HTR-8/SVneo (cell line): ENCODE measurements around the gene ZNF808.
"Not testable (repeated sequence)": the region's sequence is repeated elsewhere in the genome, so short reads cannot be mapped to it uniquely, and the experiment has no call there.

ENCODE experiments used
- DNase-seq: peaks from one replicate; pipeline ENCODE4 v3.0.0; 2011; ENCODE audit warnings: low spot score, mixed read lengths; ENCODE audit not compliant: insufficient read length
- FAIRE-seq: peaks from 2 replicates; lab custom pipeline; 2011; peaks lifted over from hg19 to GRCh38; lab: Jason Lieb, UNC

The ZNF808 gene

DNA sequence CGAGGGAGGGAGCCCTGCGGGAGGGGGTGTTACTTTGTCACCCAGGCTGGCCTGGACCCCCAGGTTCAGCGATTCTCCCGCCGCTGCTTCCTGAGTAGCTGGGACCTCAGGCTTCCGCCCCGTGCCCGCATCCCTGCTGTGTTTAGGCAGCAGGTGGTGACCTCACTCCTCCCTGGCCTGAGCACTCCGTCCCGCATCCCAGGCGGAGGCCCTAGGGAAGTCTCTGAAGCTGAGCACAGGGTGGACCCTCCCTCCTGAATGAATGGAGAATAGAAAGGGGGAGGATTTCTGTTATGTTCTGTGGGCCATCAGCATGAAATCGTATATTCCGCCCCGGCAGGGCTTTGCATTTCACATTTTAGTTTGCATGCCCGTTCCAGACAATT lies 7.9 kb downstream of the ZNF808 start:
- DNase-seq, FAIRE-seq: not testable (repeated sequence)

DNA sequence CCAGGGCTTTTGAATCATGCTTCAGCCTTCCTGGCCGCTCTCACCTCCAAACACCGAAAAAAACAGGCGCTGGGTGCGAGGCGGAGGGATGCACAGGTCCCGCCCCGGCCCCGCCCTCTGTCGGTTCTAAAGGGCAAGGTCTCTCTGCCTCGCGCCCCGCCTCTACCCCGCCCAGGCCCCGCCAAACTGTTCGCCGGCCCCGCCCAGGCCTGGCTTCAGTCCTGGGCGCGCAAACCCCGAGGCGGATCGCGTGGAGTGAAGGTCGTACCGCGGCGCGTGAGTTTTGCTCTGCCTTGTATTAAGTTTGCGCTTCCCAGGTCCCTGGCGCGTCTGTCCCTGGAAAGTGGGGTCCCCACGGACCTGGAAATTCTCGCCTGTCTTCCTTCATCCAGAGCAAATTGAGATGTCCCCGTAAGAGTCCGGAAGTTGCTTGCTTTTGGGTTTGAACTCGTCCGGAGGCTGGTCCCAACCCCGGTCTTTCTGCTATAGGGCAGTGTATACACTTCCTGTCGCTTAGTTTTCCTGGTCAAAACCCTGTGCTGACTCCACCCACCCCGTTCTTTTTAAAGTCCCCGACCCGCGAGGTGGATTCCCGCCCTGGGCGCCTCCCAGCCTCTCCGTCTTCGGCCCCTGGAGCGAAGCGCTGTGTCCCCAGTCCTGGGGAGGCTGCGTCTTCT lies 8.4 kb downstream of the ZNF808 start:
- DNase-seq (no peak), FAIRE-seq (no peak)

DNA sequence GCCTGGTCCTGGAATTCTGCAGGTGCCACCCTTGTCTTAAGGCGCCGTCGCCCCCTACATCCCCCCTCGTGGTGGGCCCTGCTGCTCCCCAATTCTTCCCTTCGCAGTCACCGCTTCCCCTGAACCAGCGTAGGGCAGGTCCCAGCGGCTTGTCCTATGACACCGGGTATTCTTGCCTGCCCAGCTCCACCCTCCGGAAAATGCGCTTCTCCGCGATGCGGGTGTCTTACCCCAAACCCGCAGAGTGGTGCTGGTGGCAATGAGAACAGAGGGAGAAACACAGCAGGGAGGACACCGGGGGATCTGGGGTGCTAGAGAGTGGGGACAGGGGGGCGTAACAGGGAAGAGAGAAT lies 9.0 kb downstream of the ZNF808 start:
- DNase-seq (no peak), FAIRE-seq (no peak)

DNA sequence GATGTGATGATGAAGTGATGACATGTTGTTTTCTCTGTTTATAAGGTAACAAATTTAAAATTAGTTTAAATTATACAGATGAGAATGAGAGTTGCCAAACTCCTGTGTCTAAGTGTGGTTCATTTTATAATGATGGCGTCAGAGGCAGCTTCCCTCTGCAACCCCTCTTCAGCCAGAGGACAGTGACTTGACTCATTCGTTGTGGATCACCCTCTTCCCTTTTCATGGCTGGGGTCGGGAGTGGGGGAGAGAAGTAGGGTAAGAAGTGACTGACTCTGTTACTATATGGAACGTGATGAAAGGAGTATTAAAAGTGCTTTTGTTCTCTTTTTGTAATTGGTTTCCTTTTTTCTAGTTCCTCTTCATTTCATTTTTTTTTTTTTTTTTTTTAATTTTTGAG lies 11.3 kb downstream of the ZNF808 start:
- not testable (repeated sequence) for FAIRE-seq, DNase-seq

DNA sequence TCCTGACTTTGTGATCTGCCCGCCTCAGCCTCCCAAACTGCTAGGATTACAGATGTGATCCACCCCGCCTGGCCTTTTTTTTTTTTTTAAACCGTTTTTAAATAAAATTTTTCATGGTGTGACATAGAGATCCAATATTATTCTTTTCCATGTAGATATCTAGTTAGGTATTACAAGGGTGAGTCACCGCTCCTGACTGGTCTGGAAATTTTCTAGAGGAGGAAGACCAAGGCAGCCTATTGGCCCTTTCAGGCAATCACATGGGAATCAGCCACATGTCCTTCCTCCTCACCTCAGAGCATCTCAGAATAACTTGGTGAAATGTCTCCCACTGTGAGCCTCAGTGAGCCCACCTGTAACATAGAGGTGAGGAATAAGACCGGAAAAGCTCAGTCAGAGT lies 13.7 kb downstream of the ZNF808 start:
- not testable (repeated sequence) for FAIRE-seq, DNase-seq

DNA sequence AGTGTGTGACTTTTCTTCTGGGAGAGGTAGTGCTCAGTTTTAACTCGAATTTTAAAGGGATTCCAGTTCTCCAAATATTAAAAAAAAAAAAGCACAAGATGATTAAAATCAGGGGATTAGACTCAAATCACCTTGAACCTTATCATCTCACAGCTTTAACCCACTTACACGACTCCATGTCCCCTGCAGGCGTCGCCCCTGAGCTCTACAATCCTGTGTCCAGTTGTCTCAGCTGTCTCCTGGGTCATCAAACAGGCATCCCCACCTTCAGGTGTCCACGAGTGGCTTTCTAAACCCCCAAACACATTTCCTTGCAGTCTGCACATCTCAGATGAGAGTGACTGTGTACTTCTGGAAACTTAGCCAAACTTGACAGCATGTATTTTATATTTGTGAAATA lies 14.1 kb downstream of the ZNF808 start:
- DNase-seq (no peak), FAIRE-seq (no peak)

DNA sequence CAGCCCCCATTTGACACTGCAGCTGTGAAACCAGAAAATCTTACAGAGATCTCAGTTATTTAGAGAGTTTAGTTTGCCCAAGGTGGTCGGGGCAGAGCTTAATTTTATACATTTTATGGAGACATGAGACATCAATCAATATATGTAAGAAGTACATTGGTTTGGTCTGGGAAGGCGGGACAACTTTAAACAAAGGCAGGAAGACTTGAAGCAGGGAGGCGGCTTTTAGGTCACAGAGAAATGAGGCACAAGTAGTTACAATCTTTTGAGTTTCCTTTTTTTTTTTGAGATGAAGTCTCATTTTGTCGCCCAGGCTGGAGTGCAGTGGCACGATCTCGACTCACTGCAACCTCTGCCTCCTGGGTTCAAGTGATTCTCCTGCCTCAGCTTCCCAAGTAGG lies 15.1 kb downstream of the ZNF808 start:
- FAIRE-seq, DNase-seq: not testable (repeated sequence)

DNA sequence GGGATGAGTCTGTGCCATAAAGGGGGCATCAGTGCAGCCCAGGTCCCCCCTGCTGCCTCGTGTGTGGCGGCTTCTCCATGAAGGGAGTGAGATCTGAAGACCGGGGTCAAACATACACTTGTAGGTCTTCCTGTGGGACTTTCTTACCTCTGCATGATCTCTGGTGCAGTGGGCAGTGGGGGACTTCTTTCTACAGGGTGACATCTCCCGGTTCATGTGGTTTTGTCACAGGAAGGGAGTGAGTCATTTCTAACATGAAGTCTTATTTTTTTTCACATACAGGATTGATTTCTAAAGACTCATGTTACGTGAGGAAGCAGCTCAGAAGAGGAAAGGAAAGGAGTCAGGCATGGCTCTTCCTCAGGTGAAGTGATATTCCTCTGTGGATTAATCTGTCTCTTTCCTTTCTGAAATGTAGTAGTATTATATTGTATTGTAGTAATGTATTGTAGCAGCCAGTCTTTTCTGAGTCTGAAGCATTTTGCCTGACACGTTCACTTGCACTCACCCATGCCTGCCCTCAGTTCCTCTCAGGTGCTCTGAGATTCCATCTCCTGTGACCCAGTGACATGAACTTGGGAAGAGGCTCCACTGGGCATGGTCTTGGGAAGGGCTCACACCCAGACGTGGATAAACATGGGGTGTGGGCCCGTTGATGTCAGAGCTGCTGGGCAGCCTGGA lies 15.7 kb downstream of the ZNF808 start:
- FAIRE-seq (no peak), DNase-seq (no peak)

DNA sequence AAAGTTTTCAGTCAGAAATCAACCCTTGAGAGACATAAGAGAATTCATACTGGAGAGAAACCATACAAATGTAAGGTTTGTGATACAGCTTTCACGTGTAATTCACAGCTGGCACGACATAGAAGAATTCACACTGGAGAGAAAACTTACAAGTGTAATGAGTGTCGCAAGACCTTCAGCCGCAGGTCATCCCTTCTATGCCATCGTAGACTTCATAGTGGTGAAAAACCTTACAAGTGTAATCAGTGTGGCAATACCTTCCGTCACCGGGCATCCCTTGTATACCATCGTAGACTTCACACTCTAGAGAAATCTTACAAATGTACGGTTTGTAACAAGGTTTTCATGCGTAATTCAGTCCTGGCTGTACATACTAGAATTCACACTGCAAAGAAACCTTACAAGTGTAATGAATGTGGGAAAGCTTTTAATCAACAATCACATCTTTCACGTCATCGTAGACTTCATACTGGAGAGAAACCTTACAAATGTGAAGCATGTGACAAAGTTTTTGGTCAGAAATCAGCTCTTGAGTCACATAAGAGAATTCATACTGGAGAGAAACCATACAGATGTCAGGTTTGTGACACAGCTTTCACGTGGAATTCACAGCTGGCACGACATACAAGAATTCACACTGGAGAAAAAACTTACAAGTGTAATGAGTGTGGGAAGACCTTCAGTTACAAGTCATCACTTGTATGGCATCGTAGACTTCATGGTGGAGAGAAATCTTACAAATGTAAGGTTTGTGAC lies 26.9 kb downstream of the ZNF808 start:
- DNase-seq: no peak
- FAIRE-seq: no peak

DNA sequence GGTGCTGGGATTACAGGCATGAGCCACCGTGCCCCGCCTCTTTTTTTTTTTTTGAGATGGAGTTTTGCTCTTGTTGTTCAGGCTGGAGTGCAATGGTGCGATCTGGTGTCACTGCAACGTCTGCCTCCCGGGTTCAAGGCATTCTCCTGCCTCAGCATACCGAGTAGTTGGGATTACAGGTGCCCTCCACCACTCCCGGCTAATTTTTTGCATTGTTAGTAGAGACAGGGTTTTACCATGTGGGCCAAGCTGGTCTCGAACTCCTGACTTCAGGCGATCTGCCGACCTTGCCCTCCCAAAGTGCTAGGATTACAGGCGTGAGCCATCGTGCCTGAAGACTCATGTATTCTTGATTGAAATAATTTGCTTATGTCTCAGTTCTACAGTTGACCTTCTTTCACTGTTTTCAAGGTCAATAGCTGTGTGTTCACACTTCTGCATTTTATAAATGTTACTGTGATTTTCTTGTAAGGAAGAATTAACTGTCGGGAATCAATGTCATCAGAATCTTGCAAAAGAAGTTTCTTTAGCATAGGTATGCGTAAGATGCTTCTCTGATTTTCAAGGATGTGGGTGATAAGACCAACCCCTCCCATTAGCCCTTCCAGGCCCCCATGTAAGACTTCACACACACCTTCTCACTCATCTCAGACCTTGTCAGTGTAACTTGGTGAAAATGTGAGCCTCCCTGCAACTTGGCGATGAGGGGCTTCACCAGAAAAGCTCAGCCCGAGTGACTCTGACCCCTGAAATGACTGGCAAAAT lies 29.9 kb downstream of the ZNF808 start:
- FAIRE-seq (no peak), DNase-seq (no peak)

DNA sequence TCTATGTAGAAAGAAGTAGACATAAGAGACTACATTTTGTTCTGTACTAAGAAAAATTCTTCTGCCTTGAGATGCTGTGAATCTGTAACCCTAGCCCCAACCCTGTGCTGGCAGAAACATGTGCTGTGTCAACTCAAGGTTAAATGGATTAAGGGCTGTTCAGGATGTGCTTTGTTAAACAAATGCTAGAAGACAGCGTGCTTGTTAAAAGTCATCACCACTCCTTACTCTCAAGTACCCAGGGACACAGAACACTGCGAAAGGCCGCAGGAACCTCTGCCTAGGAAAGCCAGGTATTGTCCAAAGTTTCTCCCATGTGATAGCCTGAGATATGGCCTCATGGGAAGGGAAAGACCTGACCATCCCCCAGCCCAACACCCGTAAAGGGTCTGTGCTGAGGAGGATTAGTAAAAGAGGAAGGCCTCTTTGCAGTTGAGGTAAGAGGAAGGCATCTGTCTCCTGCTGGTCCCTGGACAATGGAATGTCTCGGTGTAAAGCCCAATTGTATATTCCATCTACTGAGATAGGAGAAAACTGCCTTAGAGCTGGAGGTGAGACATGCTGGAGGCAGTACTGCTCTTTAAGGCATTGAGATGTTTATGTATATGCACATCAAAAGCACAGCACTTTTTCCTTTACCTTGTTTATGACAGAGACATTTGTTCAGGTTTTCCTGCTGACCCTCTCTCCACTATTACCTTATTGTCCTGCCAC lies 31.4 kb downstream of the ZNF808 start:
- not testable (repeated sequence) for DNase-seq, FAIRE-seq

DNA sequence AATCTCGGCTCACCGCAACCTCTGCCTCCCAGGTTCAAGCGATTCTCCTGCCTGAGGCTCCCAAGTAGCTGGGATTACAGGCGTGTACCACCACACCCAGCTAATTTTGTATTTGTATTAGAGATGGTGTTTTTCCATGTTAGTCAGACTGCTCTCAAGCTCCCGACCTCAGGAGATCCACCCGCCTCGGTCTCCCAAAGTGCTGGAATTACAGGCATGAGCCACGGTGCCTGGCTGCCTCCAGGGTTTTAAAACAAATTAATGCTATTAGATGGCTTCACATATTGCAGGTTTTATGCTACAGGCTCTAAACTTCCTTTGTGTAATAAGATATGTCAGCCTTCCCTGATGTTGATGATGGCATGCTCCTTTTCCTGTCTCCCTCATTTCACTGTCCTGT lies 34.1 kb downstream of the ZNF808 start:
- FAIRE-seq, DNase-seq: not testable (repeated sequence)

DNA sequence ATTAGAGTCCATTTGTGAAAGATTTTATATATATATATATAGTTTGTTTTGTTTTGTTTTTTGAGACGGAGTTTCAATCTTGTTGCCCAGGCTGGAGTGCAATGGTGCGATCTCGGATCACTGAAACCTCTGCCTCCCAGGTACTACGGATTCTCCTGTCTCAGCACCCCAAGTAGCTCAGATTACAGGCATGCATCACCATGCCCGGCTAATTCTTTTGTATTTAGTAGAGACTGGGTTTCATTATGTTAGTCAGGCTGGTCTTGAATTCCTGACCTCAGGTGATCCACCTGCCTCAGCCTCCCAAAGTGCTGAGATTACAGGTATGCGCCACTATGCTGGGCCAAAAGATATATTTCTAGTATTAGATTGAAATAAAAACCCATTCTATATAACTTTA lies 38.7 kb downstream of the ZNF808 start:
- FAIRE-seq: no peak
- DNase-seq: no peak

DNA sequence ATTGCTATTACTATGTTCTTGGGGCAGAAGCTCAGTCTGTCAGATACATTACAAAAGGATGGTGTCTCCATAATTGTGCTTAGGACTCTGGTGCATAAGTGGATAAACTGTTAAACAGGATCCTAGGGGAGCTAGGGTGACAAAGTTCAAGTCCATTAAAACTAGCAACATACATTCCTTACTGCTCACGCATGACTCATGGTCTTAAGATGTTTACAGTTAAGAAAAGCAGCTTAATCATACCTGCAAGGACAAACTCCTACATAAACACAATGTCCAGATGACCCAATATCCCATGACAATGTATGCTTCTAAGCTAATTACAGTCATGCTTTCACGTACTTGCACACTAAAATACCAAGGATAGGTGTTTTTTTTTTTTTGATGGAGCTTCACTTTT lies 39.1 kb downstream of the ZNF808 start:
- DNase-seq (peak; percentile 7), FAIRE-seq (no peak)

DNA sequence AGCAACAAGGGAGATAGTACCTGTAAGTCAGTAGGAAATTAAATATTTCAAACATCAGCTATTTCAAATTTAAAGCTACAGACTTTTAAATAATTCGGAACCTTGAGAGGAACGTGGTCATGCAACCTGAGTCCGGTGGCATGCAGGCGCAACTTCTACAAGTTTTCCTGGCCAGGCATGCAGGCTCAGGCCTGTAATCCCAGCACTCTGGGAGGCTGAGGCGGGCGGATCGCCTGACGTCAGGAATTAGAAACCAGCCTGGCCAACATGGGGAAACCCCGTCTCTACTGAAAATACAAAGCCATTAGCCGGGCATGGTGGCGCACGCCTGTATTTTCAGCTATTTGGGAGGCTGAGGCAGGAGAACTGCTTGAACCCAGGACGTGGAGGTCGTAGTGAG lies 40.5 kb downstream of the ZNF808 start:
- FAIRE-seq (no peak), DNase-seq (no peak)

DNA sequence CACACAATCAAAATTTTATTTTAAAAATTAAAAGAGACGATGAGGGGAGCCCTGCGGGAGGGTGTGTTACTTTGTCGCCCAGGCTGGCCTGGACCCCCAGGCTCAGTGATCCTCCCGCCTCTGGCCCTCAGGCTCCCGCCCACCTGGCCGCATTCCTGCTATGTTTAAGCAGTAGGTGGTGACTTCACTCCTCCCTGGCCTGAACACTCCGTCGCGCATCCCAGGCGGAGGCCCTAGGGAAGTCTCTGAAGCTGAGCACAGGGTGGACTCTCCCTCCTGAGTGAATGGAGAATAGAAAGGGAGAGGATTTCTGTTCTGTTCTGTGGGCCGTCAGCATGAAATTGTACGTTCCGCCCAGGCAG lies 42.2 kb downstream of the ZNF808 start:
- DNase-seq: peak; percentile 21
- FAIRE-seq: not testable (repeated sequence)

DNA sequence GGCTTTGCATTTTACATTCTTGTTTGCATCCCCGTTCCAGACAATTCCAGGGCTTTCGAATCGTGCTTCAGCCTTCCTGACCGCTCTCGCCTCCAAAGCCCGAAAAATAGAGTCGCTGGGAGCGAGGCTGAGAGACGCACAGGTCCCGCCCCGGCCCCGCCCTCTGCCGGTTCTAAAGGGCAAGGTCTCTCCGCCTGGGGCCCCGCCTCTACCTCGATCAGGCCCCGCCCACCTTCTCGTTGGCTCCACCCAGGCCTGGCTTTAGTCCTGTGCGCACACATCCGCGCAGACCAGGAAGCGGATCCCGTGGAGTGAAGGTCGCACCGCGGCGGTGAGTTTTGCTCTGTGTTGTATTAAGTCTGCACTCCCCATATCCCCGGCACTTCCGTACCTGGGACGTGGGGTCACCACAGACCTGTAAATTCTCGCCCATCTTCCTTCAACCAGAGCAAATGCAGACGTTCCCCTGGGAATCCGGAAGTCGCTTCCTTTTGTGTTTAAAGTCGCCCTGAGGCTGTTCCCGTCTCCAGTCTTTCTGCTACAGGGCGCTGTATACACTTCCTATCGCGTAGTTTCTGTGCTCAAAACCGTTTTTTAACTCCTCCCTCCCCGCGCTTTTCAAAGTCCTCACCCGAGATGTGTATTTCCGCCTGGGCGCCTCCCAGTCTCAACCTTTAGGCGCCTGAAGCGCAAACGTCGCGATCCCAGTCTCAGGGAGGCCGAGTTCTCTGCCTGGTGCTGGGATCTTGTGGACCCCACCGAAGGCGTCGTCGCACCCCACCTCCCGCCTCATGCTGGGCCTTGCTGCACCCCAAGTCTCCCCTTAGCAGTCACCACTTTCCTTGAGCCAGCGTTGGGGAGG lies 42.8 kb downstream of the ZNF808 start, which contains the start of gene ZNF701:
ZNF701 (plus strand) TSS at position 288 of the 862 bp plus-strand sequence. CDS start 3,861 bp downstream, outside the sequence.
- DNase-seq (peak; percentile 68), FAIRE-seq (peak; percentile 67)

DNA sequence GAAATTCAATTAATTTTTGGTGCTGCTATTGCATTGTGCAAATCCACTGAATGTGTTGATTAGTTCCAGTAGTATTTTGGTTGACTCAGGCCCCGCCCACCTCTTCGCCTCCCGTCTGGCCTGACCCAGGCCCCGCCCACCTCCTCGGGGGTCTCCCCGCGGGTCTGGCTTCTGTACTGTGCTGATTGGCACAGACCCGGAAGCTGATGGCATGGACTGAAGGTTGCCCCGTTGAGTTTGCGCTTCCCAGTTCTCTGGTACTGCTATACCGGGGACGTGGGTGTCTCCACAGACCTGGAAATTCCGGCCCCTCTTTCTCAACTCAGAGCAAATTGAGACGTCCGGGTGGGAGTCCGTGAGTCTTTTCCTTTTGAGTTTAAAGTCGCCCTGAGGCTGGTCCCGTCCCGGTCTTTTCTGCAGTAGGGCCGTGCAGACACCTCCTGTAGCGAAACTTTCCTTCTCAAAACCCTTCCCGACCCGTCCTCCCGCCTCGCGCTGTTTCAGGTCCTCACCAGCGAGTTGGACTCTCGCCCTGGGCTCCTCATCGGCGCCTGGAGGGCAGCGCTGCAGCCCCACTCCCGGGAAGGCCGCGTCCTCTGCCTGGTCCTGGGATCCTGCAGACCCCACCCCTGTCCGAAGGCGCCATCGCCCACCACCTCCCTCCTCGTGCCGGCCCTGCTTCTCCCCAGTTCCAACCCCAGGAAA lies 57.4 kb downstream of the ZNF808 start:
- no peak for FAIRE-seq

More for the DNA sequence above, 57.4 kb downstream of the ZNF808 start:
- DNase-seq: no peak
